GM15510 (cell line): ENCODE measurements around the gene GSDME.

Source experiments
- POLR2A ChIP-seq: IDR thresholded peaks from 3 replicates; pipeline ENCODE4 v1.6.1; 2011; ENCODE audit warnings: borderline replicate concordance; ENCODE audit not compliant: insufficient read length; ENCODE audit errors: extremely low read depth

GSDME gene

DNA sequence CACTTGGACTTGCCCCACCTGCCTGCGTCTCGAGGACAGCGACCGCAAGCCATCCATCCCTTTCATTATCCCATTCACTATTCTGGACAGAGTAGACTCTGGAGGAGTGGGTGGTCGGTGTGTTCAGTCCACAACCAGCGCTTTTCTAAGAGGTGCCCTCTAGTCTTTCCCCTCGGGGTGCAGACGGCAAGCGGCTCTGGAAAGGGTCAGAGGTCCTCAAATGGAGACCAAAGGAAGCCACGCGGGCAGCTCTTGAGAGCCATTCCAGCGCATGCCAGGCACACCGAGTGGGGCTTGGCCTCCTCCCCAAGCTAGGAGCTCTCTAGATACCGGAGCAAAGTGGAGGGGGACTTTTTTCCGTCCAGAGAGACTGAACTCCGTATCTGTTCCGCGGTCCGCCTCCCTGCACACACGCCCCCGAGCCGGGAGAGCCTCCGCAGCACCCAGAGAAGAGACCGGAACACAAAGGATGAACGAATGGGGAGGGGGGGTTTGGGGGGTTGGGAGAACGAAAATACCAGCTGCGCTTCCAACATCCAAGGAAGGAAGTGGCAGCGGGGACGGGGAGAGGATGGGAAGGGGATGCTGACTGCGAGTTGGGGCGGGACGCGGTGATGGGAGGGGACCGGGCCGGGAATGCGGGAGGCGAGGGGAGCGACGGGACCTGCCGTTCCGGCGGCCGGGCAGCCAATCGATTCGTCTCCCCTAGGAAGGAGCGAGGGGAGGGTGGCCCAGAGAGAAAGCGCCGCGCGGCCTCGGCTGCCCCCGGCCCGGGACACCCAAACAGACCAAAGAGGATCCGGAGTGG, 515 bp downstream of the GSDME start:
- TF ChIP-seq POLR2A, result no peak

DNA sequence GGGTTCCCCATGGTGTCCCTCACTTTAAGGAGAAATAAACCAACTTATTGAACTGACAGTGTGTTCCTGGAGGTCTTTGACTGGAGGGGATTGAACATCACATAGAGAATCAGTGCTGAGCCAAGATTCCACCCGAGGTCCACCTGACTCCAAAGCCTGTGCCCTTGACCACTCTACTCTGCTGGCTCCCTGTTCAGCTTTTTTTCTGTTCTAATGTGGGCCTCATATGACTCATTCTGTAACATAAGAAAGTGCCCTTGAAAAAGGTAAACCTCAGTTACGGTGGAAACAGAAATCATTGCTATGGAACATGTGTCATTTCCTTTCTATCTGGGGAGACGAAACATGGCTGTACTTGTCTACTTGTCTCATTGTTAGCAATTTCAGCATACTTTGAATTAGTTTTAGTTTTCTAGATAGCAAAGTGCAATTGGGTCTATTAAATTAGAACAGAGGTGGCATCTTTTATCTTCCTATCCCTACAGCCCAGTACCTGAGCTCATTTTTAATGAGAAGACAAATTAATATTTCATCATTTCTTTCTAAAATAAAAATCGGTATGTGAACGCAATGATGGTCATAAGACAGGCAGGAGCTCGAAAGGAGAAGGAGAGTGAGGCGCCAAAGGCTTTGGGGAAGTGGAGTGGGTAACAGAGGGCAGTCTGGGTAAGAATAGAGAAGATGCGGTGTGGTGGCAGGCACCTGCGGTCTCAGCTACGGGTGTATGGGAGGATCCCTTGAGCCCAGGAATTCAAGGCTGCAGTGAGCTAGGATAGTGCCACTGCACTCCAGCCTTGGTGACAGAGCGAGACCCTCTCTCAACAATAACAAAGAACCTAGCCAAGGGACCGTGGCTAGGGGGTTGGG, 1.5 kb downstream of the GSDME start:
- no peak for TF ChIP-seq POLR2A

DNA sequence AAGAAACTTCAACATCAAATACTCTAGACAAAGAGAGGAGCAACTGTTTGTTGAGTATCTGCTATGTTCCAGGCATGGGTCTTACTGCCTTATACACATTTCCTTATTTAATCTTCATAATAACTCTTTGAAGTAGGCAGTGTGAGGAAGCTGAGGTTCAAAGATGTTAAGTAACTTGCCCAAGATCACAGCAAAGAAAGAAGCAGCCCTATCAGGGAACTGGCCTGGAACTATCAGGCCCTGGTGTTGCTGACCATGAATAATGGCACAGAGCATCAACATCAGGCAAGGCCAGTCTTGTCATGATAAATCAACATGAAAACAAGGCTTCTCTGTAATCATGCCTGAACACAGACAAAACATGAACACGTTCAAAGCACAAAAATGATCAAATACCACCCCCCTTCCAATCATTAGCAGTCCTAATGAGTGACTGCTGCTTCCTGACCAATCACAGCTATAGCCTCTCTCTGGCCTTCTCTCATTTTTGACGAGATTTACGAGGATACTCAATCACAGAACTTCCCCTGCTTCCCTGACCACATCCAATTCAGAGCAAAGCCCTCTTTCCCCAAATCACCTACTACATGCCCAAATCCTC, 2.3 kb downstream of the GSDME start:
- TF ChIP-seq POLR2A, result no peak

DNA sequence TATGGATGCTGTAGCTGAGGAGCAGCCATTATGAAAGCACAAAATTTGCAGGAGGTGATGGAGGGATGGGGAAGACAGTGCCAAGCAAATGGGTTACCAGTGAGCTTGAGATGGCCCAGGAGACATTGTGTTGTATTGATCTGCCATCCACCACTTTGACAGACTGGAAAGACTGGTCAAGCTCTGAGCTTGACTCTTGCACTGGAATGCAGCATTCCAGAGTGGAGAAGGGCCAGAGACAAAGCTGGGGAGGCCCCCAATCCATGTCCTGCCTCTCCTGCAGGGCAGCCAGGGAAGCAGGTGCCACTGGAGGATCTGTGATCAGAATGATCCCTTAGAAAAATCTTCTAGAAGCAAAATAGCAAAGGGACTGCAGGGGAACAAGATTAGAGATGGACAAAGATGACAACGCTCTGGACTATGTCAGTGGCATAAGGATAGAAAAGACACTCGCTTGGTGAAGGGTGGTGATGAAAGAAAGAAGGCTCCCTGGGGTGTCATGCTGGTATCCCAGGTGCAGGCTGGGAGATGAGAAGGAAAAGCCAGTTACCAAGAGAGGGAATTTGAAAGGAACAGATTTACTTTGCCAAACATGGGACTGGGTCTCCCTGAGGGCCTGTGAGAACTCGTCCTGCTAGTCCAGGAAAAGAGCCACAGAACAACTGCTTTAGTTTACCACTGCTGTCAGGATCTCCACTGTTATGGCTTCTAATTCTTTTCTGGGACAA, 5.0 kb downstream of the GSDME start:
- no peak for TF ChIP-seq POLR2A

DNA sequence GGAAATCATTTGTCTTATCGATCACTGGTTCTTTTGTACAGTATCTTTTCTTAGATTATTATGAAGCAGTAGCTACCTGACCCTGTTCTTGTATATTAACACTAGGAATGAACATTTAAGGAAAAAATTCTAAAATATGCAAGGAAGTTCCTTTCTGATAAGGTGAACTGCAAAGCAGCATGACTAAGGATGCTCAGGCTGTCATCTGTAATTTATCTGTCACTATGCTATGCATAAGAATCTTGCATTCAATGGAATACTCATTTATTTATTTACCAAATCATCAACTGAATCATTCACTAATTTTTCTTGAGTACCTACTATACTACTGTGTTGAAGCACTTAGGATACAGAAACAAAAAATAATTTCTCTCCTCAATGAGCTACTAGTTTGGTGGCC, 5.8 kb downstream of the GSDME start:
- TF ChIP-seq POLR2A, result no peak

DNA sequence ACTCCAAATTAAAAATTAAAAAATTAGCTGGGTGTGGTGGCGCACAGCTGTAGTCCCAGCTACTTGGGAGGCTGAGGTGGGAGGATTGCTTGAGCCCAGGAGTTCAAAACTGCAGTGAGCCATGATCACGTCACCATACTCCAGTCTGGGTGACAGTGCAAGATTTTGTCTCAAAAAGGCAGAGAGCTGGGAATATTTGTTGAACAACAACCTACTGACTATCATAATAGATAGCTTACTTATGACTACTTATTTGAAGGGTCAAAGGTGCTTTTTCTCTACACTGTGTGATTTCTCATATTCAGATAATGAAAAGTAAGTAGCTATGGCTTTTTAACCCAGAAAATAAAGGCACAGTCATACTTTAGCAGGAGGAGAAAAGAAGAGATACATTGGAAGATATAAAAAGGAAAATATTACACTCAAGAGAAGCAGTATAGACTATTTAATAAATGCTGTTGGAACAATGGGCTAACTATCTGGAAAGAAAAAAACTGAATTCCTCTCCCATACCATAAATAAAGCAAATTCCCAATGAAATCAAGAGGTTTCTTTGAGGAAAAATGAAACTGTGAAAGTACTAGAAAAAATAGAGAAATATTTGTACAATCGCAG, 6.7 kb downstream of the GSDME start:
- no peak for TF ChIP-seq POLR2A

DNA sequence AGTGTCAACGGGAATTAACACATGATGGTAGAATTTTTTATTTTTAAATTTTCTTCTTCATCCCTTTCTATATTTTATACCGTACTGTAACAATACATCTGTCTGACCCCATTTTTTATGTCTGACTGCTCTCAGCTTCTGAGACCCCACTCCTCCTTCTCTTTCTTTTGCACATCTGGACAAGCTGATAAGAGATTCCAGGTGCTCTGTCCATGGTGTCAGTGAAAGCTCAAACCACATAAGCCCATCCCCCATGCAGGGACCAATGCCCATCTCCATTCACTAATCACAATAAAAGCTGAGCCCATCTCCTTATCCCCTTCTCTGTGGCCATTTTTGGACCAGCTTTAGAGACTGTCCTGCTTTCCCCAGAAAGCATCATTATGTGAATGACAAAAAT, 8.7 kb downstream of the GSDME start:
- TF ChIP-seq POLR2A, result no peak

DNA sequence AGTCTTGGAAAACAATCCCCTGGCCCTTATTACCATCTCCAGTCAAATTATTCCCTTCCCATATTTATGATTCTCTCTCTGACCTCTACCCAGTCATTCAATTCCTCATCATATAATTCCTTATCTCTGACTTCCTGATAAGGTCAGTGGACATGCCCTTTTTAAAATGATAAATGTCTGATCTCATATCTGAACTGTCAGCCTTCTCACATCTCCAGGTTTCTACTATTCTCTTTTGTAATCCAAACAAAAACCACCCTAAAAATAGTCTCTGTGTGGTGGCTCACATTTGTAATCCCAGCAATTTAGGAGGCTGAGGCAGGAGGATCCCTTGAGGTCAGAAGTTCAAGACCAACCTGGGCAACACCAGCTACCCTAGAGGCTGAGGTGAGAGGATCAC, 11.9 kb downstream of the GSDME start:
- TF ChIP-seq POLR2A, result no peak

DNA sequence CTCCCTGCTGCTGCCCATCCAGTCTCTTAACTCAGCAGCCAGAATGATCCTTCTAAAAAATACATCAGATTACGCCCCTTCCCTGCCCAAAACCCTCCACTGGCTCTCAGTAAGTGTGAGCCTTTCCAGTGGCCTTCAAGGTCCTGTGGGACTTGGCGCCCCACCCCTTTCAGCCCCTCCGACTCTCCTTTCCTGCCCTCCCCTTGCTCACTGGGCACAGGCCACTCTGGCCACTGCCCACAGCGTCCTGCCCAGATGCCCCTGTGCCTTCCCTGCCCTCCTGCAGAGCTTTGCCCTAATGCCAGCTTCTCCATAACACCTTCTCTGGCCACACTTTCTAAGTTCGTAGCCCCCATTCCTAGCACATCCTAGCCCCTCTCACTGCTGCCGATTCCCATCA, 13.8 kb downstream of the GSDME start:
- no peak for TF ChIP-seq POLR2A

DNA sequence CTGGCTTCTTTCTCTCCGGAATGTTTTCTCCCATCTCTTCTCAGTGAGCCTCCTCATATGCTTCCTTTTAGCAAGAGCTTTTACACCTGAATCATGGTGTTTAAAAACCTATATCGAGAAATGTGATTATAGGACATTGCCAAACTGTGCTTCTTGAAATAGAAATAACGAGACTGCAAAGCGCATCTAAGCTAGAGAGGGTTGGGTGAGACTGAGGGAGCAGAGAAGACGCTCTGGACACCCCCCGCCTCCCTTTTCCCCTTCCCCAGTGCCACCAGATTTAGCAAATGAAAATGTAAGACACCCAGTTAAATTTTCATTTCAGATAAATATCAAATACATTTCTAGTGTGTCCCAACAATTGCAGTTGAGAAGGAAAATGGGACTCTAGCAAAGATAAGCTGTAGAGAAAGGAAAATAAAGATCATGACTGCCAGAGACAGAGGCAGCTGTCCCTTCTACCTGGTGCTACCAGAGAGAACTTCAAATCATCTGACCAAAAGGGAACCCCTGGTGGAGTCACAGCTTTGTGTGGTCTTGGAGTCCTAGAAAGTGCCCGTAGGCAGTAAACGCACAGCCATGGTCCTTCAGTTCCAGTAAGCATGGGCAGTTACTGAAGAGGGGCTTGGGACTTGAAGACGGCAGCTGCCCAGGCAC, 14.6 kb downstream of the GSDME start:
- no peak for TF ChIP-seq POLR2A

DNA sequence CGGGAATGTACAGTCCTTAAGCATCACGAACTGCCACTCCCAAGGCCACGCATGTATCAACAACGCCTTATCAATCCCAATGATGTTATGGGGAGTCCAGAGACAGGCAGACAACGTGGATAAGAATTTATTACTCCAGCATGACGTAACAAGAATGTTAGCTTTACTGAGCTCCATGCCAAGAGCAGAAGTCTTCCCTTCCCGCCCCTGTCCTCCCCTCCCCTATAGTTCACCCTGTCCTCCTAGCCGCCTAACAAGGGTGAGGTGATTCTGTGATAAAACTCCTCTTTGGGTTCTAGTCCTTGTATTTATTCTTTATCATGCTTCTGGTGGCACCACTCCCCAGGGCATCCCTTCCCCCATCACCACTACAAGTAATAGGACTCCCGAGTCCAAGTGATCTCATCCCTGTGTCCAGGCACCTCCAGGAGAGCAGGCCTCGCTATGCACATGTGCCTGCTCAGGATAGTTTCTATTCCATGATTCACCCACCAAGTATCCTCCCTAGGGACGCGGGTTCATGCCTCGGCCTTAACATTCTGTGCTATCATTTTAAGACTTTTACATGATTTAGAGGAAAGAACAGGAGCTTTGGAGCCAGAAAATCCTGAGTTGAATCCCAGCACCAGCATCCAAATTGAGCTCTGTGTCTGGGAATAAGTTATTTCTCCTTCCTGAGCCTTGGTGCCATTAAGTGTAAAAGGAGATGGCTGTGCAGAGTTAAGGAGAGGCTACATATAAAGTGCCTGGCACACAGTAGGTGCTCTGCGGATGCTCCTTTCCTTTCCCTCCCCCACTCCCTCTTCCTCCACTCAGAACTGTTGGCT, 15.4 kb downstream of the GSDME start:
- TF ChIP-seq POLR2A, result no peak

DNA sequence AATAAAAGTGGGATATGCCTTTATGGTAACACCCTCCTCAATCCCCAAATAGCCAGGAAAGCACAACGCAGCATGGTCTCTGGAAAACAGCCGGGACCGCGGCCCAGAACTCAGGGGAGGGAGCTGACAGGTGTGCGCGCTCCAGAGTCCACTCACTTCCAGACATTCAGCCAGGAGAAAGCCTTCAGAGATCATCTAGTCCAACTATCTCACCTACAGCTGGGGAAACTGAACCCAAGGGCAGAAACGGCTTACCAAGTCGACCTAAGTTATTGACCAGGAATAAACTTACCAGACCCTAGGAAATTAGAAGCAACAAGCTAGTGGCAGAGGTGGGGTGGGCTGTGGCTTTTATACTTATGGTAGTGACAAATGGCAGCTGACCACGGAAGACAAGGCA, 16.4 kb downstream of the GSDME start:
- no peak for TF ChIP-seq POLR2A

DNA sequence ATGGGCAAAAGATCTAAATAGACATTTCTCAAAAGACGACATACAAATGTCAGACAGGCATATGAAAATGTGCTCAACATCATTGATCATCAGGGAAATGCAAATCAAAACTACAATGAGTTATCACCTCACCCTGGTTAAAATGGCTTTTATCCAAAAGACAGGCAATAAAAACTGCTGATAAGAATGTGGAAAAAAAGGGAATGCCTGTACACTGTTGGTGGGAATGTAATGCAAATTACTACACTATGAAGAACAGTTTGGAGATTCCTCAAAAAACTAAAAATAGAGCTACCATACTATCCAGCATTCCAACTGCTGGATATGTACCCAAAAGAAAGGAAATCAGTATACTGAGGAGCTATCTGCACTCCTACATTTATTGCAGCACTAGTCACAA, 18.0 kb downstream of the GSDME start:
- TF ChIP-seq POLR2A, result no peak
